Prostate gland (tissue), 2 donors: ENCODE results near the gene TUBB6.

Experiments
- CTCF ChIP-seq, 4 experiments: fragments of 200-600 bp in 2 of 4; fragments of 450-650 bp in 2 of 4; sonication (generic) in 2 of 4; IDR thresholded peaks; 1 replicate in 3 of 4; 2 replicates in 1 of 4; pipeline ENCODE4 v1.5.1; 2016 to 2019; ENCODE audit warnings: antibody characterized with exemption in 4 of 4, mild to moderate bottlenecking in 2 of 4, moderate library complexity in 2 of 4
- POLR2A ChIP-seq: fragments of 450-650 bp; IDR thresholded peaks from one replicate; pipeline ENCODE4 v1.6.1; 2016; ENCODE audit warnings: antibody characterized with exemption, mild to moderate bottlenecking
- POLR2AphosphoS5 ChIP-seq: sonication (generic); formaldehyde crosslinking; IDR thresholded peaks from one replicate; pipeline ENCODE4 v1.6.1; 2017; ENCODE audit warnings: antibody characterized with exemption

GRCh38 chr18:12264864-12265263 lies 43.2 kb upstream of the TUBB6 start:
- TF ChIP-seq CTCF (IDR thresholded peaks at IDR 0.05) (no peak), POLR2A (no peak), POLR2AphosphoS5 (peak; percentile 87)
